ENCODE measurements around the gene RAI1.

Gene RAI1

DNA sequence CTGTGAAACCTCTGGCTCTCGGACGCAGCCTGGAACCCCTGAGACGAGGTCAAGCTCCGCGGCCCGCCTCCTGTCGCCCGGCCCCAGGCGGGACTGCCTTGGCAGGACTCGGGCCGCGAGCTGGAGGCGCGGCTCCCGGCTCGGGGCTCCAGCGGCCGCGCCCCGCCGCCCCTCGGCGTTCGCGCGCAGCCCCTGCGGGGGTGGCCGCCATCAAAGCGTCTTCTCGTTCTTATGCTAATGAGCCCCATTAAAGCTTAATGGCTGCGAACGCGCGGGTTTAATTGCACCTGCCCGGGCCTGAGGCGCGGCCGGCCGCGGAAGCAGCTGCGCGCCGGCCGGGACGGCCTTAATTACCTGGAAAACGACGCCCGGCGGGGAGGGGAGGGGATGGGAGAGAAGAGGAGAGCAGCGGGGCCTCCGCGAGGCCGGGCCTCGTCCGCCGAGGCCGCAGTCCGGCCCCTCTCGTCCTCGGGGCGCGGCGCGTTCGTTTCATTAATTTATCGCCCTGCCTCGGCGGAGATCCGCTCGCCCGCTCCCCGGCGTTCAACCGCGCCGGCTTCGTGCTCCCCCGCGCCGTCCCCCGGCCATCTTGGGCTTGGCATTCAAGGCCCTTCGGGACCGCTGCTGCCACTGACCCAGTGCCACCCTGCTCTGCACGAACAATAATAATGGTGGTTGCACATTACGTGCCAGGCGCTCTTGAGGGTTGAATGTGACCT is 19.2 kb downstream of the RAI1 start:
- no peaks in the 10 kb centered on the region for H3K36me3 ChIP-seq (ENCODE audit: control insufficient read depth, insufficient read depth, low read length)
- H3K4me1 ChIP-seq (ENCODE audit: control insufficient read depth, insufficient read depth, low read length) = peaks cover 14% of the 10 kb centered on the region
- H3K27ac ChIP-seq (ENCODE audit: low read length) = no peak overlapping the region
- no peak overlapping the region for H3K4me3 ChIP-seq (ENCODE audit: low read length)
- H3K9me3 ChIP-seq (ENCODE audit: control insufficient read depth, insufficient read depth, low read length) = no peaks in the 10 kb centered on the region
- DNase-seq (ENCODE audit: low read depth, low spot score) = no peak
- WGBS (ENCODE audit: insufficient coverage, insufficient read length) = no CpG with 5 or more reads among the region's 86 CpGs
- peaks cover 78% of the 10 kb centered on the region for H3K27me3 ChIP-seq (ENCODE audit: control insufficient read depth, insufficient read depth, low read length)

GRCh38 chr17:17701112-17701511 is 19.9 kb downstream of the RAI1 start:
- no peak for DNase-seq (ENCODE audit: low read depth, low spot score)
- H3K27me3 ChIP-seq (ENCODE audit: control insufficient read depth, insufficient read depth, low read length) = peaks cover 75% of the 10 kb centered on the region
- no peak overlapping the region for H3K4me3 ChIP-seq (ENCODE audit: low read length)
- H3K4me1 ChIP-seq (ENCODE audit: control insufficient read depth, insufficient read depth, low read length) = peaks cover 15% of the 10 kb centered on the region
- no peak overlapping the region for H3K27ac ChIP-seq (ENCODE audit: low read length)
- no peaks in the 10 kb centered on the region for H3K36me3 ChIP-seq (ENCODE audit: control insufficient read depth, insufficient read depth, low read length)
- no CpG with 5 or more reads among the region's 2 CpGs for WGBS (ENCODE audit: insufficient coverage, insufficient read length)
- H3K9me3 ChIP-seq (ENCODE audit: control insufficient read depth, insufficient read depth, low read length) = no peaks in the 10 kb centered on the region

- Histone ChIP-seq H3K4me1 (ENCODE audit: control insufficient read depth, insufficient read depth, low read length) (peaks cover 15% of the 10 kb centered on the region), H3K9me3 (ENCODE audit: control insufficient read depth, insufficient read depth, low read length) (no peaks in the 10 kb centered on the region), H3K27me3 (ENCODE audit: control insufficient read depth, insufficient read depth, low read length) (peaks cover 70% of the 10 kb centered on the region), H3K4me3 (ENCODE audit: low read length) (no peak overlapping the region), H3K36me3 (ENCODE audit: control insufficient read depth, insufficient read depth, low read length) (no peaks in the 10 kb centered on the region), H3K27ac (ENCODE audit: low read length) (no peak overlapping the region)
- no CpG with 5 or more reads among the region's 5 CpGs for WGBS (ENCODE audit: insufficient coverage, insufficient read length)
- no peak for DNase-seq (ENCODE audit: low read depth, low spot score)
Observed at GRCh38 chr17:17701658-17702057, 20.4 kb downstream of the RAI1 start.

DNA sequence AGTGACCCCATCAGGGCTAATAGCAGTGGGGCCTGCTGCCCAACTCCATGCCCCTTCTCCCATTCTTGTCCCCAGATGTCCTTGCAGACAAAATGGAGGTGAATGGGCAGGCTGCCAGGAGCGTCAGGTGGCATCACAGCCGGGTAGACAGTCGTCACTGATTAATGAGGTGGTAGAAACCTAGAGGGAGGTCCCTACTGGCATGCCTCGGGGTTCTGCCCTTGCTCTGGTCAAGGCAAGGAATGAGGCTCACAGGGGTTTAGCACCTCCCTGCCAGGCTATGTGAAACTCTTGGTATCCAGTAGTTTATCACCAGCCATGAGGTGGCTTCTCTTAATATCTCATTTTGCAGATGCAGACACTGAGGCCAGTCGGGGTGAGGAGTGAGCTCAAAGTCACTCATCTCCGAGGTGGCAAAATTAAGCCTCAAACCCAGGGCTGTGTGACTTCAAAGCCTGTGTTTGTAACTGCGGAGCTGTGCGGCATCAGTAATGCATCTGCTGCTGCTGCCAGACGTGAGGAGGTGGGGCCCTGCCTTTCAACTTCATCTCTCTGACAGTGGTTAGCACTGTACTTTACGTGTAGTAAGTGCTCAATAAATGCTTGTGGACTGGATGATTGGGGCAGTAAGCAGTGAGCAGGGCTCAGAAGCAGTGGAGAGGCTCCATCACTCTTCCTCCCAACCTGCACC is 21.3 kb downstream of the RAI1 start:
- DNase-seq (ENCODE audit: low read depth, low spot score) = no peak
- Histone ChIP-seq H3K27me3 (ENCODE audit: control insufficient read depth, insufficient read depth, low read length) (peaks cover 62% of the 10 kb centered on the region), H3K9me3 (ENCODE audit: control insufficient read depth, insufficient read depth, low read length) (no peaks in the 10 kb centered on the region), H3K4me3 (ENCODE audit: low read length) (no peak overlapping the region), H3K27ac (ENCODE audit: low read length) (no peak overlapping the region), H3K36me3 (ENCODE audit: control insufficient read depth, insufficient read depth, low read length) (no peaks in the 10 kb centered on the region), H3K4me1 (ENCODE audit: control insufficient read depth, insufficient read depth, low read length) (peaks cover 15% of the 10 kb centered on the region)
- WGBS (ENCODE audit: insufficient coverage, insufficient read length) = no CpG with 5 or more reads among the region's 10 CpGs

DNA sequence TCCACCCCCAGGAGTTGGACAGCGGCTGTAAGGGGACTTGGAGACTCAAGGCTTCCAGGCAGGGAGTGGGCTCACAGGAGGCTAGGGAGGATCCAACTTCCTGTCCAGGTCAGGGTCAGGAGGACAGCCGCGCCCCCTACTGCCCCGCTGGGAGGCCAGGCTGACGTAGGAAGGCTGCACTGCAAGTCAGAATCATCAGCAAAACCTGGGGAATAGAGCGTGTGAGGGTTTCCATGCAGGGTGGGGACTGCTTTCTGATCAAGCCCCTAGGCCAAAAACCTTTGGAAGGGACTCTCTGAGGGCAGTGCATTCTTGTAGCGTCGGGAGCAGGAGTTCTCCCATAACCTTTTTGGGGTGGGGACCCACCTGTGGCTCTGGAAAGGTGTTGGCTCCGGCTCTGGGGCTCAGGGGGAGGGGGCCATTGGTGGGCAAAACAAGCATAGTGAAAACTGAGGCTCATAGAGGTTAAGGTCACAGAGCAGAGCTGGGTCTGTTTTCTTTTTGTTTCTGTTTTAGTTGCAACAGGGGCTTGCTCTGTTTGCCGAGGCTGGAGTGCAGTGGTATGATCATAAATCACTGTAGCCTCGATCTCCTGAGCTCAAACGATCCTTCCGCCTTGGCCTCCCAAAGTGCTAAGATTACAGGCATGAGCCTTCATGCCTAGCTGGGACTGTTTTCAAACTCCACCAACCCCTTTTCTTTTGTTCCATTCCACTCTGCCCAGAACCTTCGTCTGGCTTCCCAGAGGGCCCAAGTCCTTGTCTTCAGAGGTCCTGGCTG is 22.1 kb downstream of the RAI1 start:
- no peak for DNase-seq (ENCODE audit: low read depth, low spot score)
- H3K4me1 ChIP-seq (ENCODE audit: control insufficient read depth, insufficient read depth, low read length) = peaks cover 13% of the 10 kb centered on the region
- H3K27me3 ChIP-seq (ENCODE audit: control insufficient read depth, insufficient read depth, low read length) = peaks cover 56% of the 10 kb centered on the region
- H3K4me3 ChIP-seq (ENCODE audit: low read length) = no peak overlapping the region
- H3K27ac ChIP-seq (ENCODE audit: low read length) = no peak overlapping the region
- WGBS (ENCODE audit: insufficient coverage, insufficient read length) = no CpG with 5 or more reads among the region's 14 CpGs
- no peaks in the 10 kb centered on the region for H3K9me3 ChIP-seq (ENCODE audit: control insufficient read depth, insufficient read depth, low read length)
- no peaks in the 10 kb centered on the region for H3K36me3 ChIP-seq (ENCODE audit: control insufficient read depth, insufficient read depth, low read length)

GRCh38 chr17:17704931-17705330 is 23.7 kb downstream of the RAI1 start:
- Histone ChIP-seq H3K36me3 (ENCODE audit: control insufficient read depth, insufficient read depth, low read length) (no peaks in the 10 kb centered on the region), H3K27me3 (ENCODE audit: control insufficient read depth, insufficient read depth, low read length) (peaks cover 41% of the 10 kb centered on the region), H3K27ac (ENCODE audit: low read length) (no peak overlapping the region), H3K9me3 (ENCODE audit: control insufficient read depth, insufficient read depth, low read length) (no peaks in the 10 kb centered on the region), H3K4me1 (ENCODE audit: control insufficient read depth, insufficient read depth, low read length) (peaks cover 5% of the 10 kb centered on the region; the same call in 1 of the 2 replicates), H3K4me3 (ENCODE audit: low read length) (no peak overlapping the region)
- WGBS (ENCODE audit: insufficient coverage, insufficient read length) = no CpG with 5 or more reads among the region's 2 CpGs
- DNase-seq (ENCODE audit: low read depth, low spot score) = no peak

GRCh38 chr17:17706140-17707060 is 25.1 kb downstream of the RAI1 start:
- Histone ChIP-seq H3K36me3 (ENCODE audit: control insufficient read depth, insufficient read depth, low read length) (no peaks in the 10 kb centered on the region), H3K9me3 (ENCODE audit: control insufficient read depth, insufficient read depth, low read length) (no peaks in the 10 kb centered on the region), H3K4me1 (ENCODE audit: control insufficient read depth, insufficient read depth, low read length) (peaks cover 8% of the 10 kb centered on the region), H3K4me3 (ENCODE audit: low read length) (no peak overlapping the region), H3K27ac (ENCODE audit: low read length) (no peak overlapping the region), H3K27me3 (ENCODE audit: control insufficient read depth, insufficient read depth, low read length) (peaks cover 31% of the 10 kb centered on the region)
- DNase-seq (ENCODE audit: low read depth, low spot score) = no peak
- no CpG with 5 or more reads among the region's 12 CpGs for WGBS (ENCODE audit: insufficient coverage, insufficient read length)

DNA sequence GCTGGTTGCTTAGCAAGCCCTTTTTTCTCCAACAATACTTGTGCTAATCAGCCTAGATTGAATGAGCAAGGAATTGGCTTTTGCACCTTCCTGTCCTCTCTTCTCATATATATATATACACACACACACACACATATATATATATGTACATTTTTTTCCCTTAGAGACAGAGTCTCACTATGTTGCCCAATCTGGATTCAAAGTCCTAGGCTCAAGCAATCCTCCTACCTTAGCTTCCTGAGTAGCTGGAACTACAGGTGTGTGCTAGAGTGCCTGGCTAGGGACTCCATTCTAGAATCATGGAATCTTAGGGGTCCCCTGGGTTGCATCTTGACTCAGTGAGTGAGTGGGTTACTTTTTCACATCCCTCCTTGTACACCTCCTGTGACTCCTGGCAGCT is 27.0 kb downstream of the RAI1 start:
- no peak overlapping the region for H3K4me3 ChIP-seq (ENCODE audit: low read length)
- peaks cover 12% of the 10 kb centered on the region for H3K27me3 ChIP-seq (ENCODE audit: control insufficient read depth, insufficient read depth, low read length)
- H3K36me3 ChIP-seq (ENCODE audit: control insufficient read depth, insufficient read depth, low read length) = no peaks in the 10 kb centered on the region
- peaks cover 11% of the 10 kb centered on the region for H3K4me1 ChIP-seq (ENCODE audit: control insufficient read depth, insufficient read depth, low read length)
- no peaks in the 10 kb centered on the region for H3K9me3 ChIP-seq (ENCODE audit: control insufficient read depth, insufficient read depth, low read length)
- H3K27ac ChIP-seq (ENCODE audit: low read length) = no peak overlapping the region
- DNase-seq (ENCODE audit: low read depth, low spot score) = no peak

- no peak overlapping the region for H3K27ac ChIP-seq (ENCODE audit: low read length)
Observed at GRCh38 chr17:17708816-17709215, 27.6 kb downstream of the RAI1 start.

More at GRCh38 chr17:17708816-17709215, 27.6 kb downstream of the RAI1 start:
- Histone ChIP-seq H3K36me3 (ENCODE audit: control insufficient read depth, insufficient read depth, low read length) (no peaks in the 10 kb centered on the region), H3K4me1 (ENCODE audit: control insufficient read depth, insufficient read depth, low read length) (peaks cover 11% of the 10 kb centered on the region), H3K27me3 (ENCODE audit: control insufficient read depth, insufficient read depth, low read length) (peaks cover 8% of the 10 kb centered on the region), H3K4me3 (ENCODE audit: low read length) (no peak overlapping the region), H3K9me3 (ENCODE audit: control insufficient read depth, insufficient read depth, low read length) (no peaks in the 10 kb centered on the region)
- no peak for DNase-seq (ENCODE audit: low read depth, low spot score)
- WGBS (ENCODE audit: insufficient coverage, insufficient read length) = no CpG with 5 or more reads among the region's 9 CpGs
